Measurements from ENCODE around the gene GPR162.

DNA sequence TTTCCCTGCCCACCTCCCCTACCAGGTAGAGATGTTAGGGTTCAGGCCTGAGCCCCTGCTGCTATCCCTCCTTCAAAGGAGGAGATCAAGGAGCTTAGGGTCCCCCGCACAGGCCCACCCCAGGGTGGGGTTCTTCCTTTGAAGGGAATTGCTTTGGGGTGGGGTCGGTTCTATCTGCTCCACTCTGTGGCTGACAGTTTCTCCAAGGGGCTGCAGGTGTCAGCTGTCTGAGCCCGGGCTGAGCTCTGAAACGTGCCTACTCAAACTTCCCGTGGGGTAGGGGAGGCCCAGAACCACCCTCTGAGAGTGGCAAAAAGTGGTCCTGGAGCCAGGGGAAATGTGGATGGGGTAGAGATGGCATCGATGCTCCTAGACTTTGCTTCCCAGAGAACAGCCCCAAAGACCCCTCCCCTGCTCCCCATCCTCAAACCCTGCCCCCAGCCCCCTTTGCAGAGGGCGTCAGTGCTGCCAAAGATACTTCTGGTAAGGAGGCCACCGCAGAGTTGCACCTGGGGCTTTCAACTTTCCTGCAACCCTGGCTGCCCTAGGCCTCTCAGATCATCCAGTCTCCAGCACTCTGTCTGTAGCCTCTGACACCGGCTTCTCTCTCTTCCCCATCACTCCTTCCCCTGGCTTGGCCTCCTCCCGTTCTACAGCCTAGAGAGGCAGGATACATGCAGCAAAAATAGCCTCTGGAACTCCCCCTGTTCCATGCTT, 38.6 kb upstream of the GPR162 start:
- TF ChIP-seq EZH2phosphoT487 (IDR thresholded peaks at IDR 0.05; ENCODE audit: borderline replicate concordance) (no peak), CTCF (conservative IDR thresholded peaks at IDR 0.05; ENCODE audit: low read length) (no peak)

Data from Loucy (cell line).